ENCODE data around the gene WDR59.

- TF ChIP-seq HEYL (CRISPR knock-in tag; IDR thresholded peaks at IDR 0.05) (no peak), CHD2 (IDR thresholded peaks at IDR 0.05; ENCODE audit: low read length, partially characterized antibody) (no peak), CTCF (IDR thresholded peaks at IDR 0.05) (no peak), EP300 (IDR thresholded peaks at IDR 0.05) (no peak), RCOR1 (IDR thresholded peaks at IDR 0.05; ENCODE audit: low read depth, low read length) (no peak), POLR2A (IDR thresholded peaks at IDR 0.05; ENCODE audit: low read length) (no peak), CEBPB (IDR thresholded peaks at IDR 0.05) (no peak), RFX5 (IDR thresholded peaks at IDR 0.05) (no peak), ESRRA (IDR thresholded peaks at IDR 0.05; ENCODE audit: borderline replicate concordance, low read length) (no peak), CBX8 (IDR thresholded peaks at IDR 0.05) (no peak)
- TF ChIP-seq, protein P1, sequence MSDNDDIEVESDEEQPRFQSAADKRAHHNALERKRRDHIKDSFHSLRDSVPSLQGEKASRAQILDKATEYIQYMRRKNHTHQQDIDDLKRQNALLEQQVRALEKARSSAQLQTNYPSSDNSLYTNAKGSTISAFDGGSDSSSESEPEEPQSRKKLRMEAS (IDR thresholded peaks at IDR 0.05) = no peak
- TF ChIP-seq, protein P2, sequence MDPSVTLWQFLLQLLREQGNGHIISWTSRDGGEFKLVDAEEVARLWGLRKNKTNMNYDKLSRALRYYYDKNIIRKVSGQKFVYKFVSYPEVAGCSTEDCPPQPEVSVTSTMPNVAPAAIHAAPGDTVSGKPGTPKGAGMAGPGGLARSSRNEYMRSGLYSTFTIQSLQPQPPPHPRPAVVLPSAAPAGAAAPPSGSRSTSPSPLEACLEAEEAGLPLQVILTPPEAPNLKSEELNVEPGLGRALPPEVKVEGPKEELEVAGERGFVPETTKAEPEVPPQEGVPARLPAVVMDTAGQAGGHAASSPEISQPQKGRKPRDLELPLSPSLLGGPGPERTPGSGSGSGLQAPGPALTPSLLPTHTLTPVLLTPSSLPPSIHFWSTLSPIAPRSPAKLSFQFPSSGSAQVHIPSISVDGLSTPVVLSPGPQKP (IDR thresholded peaks at IDR 0.05; ENCODE audit: low read depth, low read length) = no peak
- TF ChIP-seq, protein P3, sequence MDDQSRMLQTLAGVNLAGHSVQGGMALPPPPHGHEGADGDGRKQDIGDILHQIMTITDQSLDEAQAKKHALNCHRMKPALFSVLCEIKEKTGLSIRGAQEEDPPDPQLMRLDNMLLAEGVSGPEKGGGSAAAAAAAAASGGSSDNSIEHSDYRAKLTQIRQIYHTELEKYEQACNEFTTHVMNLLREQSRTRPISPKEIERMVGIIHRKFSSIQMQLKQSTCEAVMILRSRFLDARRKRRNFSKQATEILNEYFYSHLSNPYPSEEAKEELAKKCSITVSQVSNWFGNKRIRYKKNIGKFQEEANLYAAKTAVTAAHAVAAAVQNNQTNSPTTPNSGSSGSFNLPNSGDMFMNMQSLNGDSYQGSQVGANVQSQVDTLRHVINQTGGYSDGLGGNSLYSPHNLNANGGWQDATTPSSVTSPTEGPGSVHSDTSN (IDR thresholded peaks at IDR 0.05) = no peak
Measured at GRCh38 chr16:74942566-74942965, 42.4 kb downstream of the WDR59 start.
